AG04449 (cell line): Measurements from ENCODE around the gene MRRF.

ENCODE experiments used
- CTCF ChIA-PET: fragments of 350-600 bp; formaldehyde crosslinking; extraction: SDS; loops from one replicate; lab custom pipeline; 2021; ENCODE audit warnings: antibody characterized with exemption; lab: Yijun Ruan, JAX
- POLR2A ChIA-PET: fragments of 400-600, 350-600 bp; formaldehyde crosslinking; extraction: SDS; loops from one replicate; lab custom pipeline; 2020; ENCODE audit warnings: antibody characterized with exemption, inconsistent platforms; lab: Yijun Ruan, JAX
- DNase-seq: peaks from one replicate; pipeline ENCODE4 v3.0.0-alpha.2; 2010; ENCODE audit warnings: low read depth, low spot score
- H3K4me3 ChIP-seq: 2 replicates; pipeline ENCODE4 v1.5.1; 2011; ENCODE audit warnings: low read depth, mild to moderate bottlenecking, control low read depth, low read length
- CTCF ChIP-seq: IDR thresholded peaks from one replicate; pipeline ENCODE4 v1.5.1; 2011; ENCODE audit warnings: mild to moderate bottlenecking, moderate library complexity, low read length, control low read depth, inconsistent platforms; ENCODE audit not compliant: insufficient read depth; ENCODE audit errors: missing control alignments

MRRF gene

GRCh38 chr9:122277285-122277897 lies 12.7 kb downstream of the MRRF start:
- TF ChIP-seq CTCF = no peak
- no peak for DNase-seq
- POLR2A ChIA-PET = no interaction called here
- H3K4me3 ChIP-seq = no peak overlapping the region
- CTCF ChIA-PET = no interaction called here

- no peak for TF ChIP-seq CTCF
- ChIA-PET POLR2A (no interaction called here), CTCF (interaction anchor here (1.0 to 1.6 kb wide), 3 partner anchors 69 to 183 kb away, joined by 4 to 6 read pairs (median 4); no protein-coding TSS in a partner anchor)
- H3K4me3 ChIP-seq = no peak overlapping the region
- no peak for DNase-seq
Observed at GRCh38 chr9:122281368-122281767, 16.7 kb downstream of the MRRF start.

- ChIA-PET POLR2A (no interaction called here), CTCF (no interaction called here)
- no peak for DNase-seq
Observed at GRCh38 chr9:122286764-122287163, 22.1 kb downstream of the MRRF start.

GRCh38 chr9:122287214-122287720 lies 22.6 kb downstream of the MRRF start:
- no peak overlapping the region for H3K4me3 ChIP-seq
- CTCF ChIA-PET = no interaction called here
- TF ChIP-seq CTCF = no peak
- POLR2A ChIA-PET = no interaction called here
- DNase-seq = no peak

More at GRCh38 chr9:122286764-122287163, 22.1 kb downstream of the MRRF start:
- no peak for TF ChIP-seq CTCF
- no peak overlapping the region for H3K4me3 ChIP-seq

- H3K4me3 ChIP-seq = no peak overlapping the region
- TF ChIP-seq CTCF = no peak
- no peak for DNase-seq
- POLR2A ChIA-PET = interaction anchor here (0.5 kb wide), 1 partner anchor 24 kb away, joined by 3 read pairs; no protein-coding TSS in a partner anchor
- CTCF ChIA-PET = interaction anchor here (1.2 kb wide), 1 partner anchor 27 kb away, joined by 3 read pairs; the partner anchor contains the start of genes MRRF and RBM18
Observed at GRCh38 chr9:122291458-122291857, 26.8 kb downstream of the MRRF start.

GRCh38 chr9:122294531-122294930 lies 29.8 kb downstream of the MRRF start:
- ChIA-PET CTCF (interaction anchor here (1.6 kb wide), 1 partner anchor 196 kb away, joined by 5 read pairs; no protein-coding TSS in a partner anchor), POLR2A (no interaction called here)
- TF ChIP-seq CTCF = no peak
- no peak overlapping the region for H3K4me3 ChIP-seq
- DNase-seq = no peak
